HCT116 (cell line): Measurements from ENCODE around the gene PRMT5. TPM values are rescaled to one million over a fixed set of nuclear protein-coding genes. Genes with fewer than 3 reads are reported as not detected.
"Not testable (repeated sequence)": the region's sequence is repeated elsewhere in the genome, so short reads cannot be mapped to it uniquely, and the experiment has no call there.

Experiments
- ATAC-seq: fragments of 200-7000 bp; cut with Tn5 transposase; 2 replicates; pipeline ENCODE4 v1.9.1; 2020; ENCODE audit warnings: mild to moderate bottlenecking, moderate library complexity
- BruUV-seq: library from RNA; stranded (reverse); fragments of 400-500 nt; replicated peaks from 2 replicates; lab custom pipeline; 2021; lab: Mats Ljungman, UMichigan
- CTCF ChIA-PET: fragments of 300-600 bp; sonication (Branson Sonifier 250); formaldehyde crosslinking; loops from one replicate; lab custom pipeline; 2021; ENCODE audit warnings: antibody characterized with exemption; lab: Charles Lee
- POLR2A ChIA-PET: fragments of 300-600, 350-600 bp; sonication (Branson Sonifier 250); formaldehyde crosslinking; loops from one replicate; lab custom pipeline; 2021; ENCODE audit warnings: antibody characterized with exemption; lab: Charles Lee
- RAD21 ChIA-PET, 2 experiments: fragments of 300-600 bp; sonication (Branson Sonifier 250); formaldehyde crosslinking; loops; one replicate each; lab custom pipeline; 2023; ENCODE audit warnings: low total read pairs in 2 of 2; ENCODE audit not compliant: uncharacterized antibody in 2 of 2, unreplicated experiment in 2 of 2, low non-redundant PET in 1 of 2; lab: Charles Lee
- DNase-seq: peaks from one replicate; pipeline ENCODE4 v3.0.0-alpha.2; 2010; ENCODE audit warnings: low read depth, low spot score
- H2AFZ ChIP-seq: fragments of 200-600 bp; shearing (Covaris generic), sonication (generic); 2 replicates; pipeline ENCODE4 v1.6.1; 2017; ENCODE audit warnings: low read depth, mixed run types, mixed read lengths, antibody characterized with exemption, low read length; ENCODE audit not compliant: poor library complexity, severe bottlenecking
- H3K27ac ChIP-seq: 2 replicates; pipeline ENCODE4 v1.5.1; 2012; ENCODE audit warnings: low read depth, low read length
- H3K27me3 ChIP-seq: fragments of 200-600 bp; sonication (generic); 2 replicates; pipeline ENCODE4 v1.6.1; 2016; ENCODE audit warnings: mixed run types, low read length, mixed read lengths; ENCODE audit not compliant: insufficient read depth
- H3K36me3 ChIP-seq, 2 experiments: fragments of 200-500 bp in 1 of 2; fragments of 200-600 bp in 1 of 2; sonication (Bioruptor generic) in 1 of 2; sonication (generic) in 1 of 2; 2 replicates each; pipeline versions ENCODE4 v1.5.1 to v1.6.1; 2014 to 2016; ENCODE audit warnings: low read length in 2 of 2, inconsistent platforms in 1 of 2, mixed read lengths in 1 of 2, mixed run types in 1 of 2; ENCODE audit not compliant: insufficient read depth in 2 of 2, control insufficient read depth in 1 of 2
- H3K4me1 ChIP-seq, 2 experiments: fragments of 200-600 bp in 1 of 2; sonication (generic) in 1 of 2; 2 replicates each; pipeline versions ENCODE4 v1.5.1 to v1.6.1; 2012 to 2017; ENCODE audit warnings: low read length in 2 of 2, inconsistent platforms in 1 of 2, mild to moderate bottlenecking in 1 of 2, mixed read lengths in 1 of 2, mixed run types in 1 of 2, moderate library complexity in 1 of 2; ENCODE audit not compliant: insufficient read depth in 2 of 2, control insufficient read depth in 1 of 2
- H3K4me2 ChIP-seq: fragments of 200-600 bp; sonication (generic); 2 replicates; pipeline ENCODE4 v1.6.1; 2017; ENCODE audit warnings: mixed run types, low read length, mixed read lengths
- H3K4me3 ChIP-seq, 2 experiments: fragments of 200-600 bp in 1 of 2; sonication (generic) in 1 of 2; replicated peaks in 1 of 2; 2 replicates each; pipeline ENCODE4 v1.5.1; 2011 to 2016; ENCODE audit warnings: low read length in 2 of 2, control low read depth in 1 of 2, low read depth in 1 of 2, mild to moderate bottlenecking in 1 of 2, mixed read lengths in 1 of 2, mixed run types in 1 of 2
- H3K79me2 ChIP-seq: fragments of 200-600 bp; sonication (generic); 2 replicates; pipeline ENCODE4 v1.6.1; 2017; ENCODE audit warnings: mild to moderate bottlenecking, mixed run types, low read length, moderate library complexity, mixed read lengths; ENCODE audit not compliant: insufficient read depth
- H3K9ac ChIP-seq: fragments of 200-600 bp; sonication (generic); 2 replicates; pipeline ENCODE4 v1.6.1; 2016; ENCODE audit warnings: low read length, mixed read lengths
- H3K9me2 ChIP-seq: fragments of 200-600 bp; sonication (generic), shearing (Covaris generic); 2 replicates; pipeline ENCODE4 v1.6.1; 2017; ENCODE audit warnings: mixed run types, mild to moderate bottlenecking, moderate library complexity; ENCODE audit not compliant: insufficient read depth
- H3K9me3 ChIP-seq, 2 experiments: fragments of 200-500 bp in 1 of 2; fragments of 200-600 bp in 1 of 2; sonication (Bioruptor generic) in 1 of 2; sonication (generic) in 1 of 2; 2 replicates each; pipeline ENCODE4 v1.6.1; 2014 to 2017; ENCODE audit warnings: low read length in 2 of 2, mixed read lengths in 2 of 2, inconsistent platforms in 1 of 2, low read depth in 1 of 2, mild to moderate bottlenecking in 1 of 2, mixed run types in 1 of 2, moderate library complexity in 1 of 2; ENCODE audit not compliant: control insufficient read depth in 1 of 2, insufficient read depth in 1 of 2
- H4K20me1 ChIP-seq: fragments of 200-600 bp; sonication (generic), shearing (Covaris generic); 2 replicates; pipeline ENCODE4 v1.6.1; 2017; ENCODE audit warnings: mixed run types, mild to moderate bottlenecking, moderate library complexity; ENCODE audit not compliant: insufficient read depth
- ATF3 ChIP-seq: IDR thresholded peaks from 2 replicates; pipeline ENCODE4 v1.6.1; 2012
- CBX3 ChIP-seq: IDR thresholded peaks from 2 replicates; pipeline ENCODE4 v1.6.1; 2012; ENCODE audit warnings: low read depth
- CTCF ChIP-seq, 3 experiments: fragments of 200-600 bp in 1 of 3; sonication (generic) in 1 of 3; IDR thresholded peaks in 2 of 3; conservative IDR thresholded peaks in 1 of 3; 2 replicates each; pipeline ENCODE4 v1.5.1; 2012 to 2017; ENCODE audit warnings: low read depth in 2 of 3, low read length in 2 of 3, antibody characterized with exemption in 1 of 3, borderline replicate concordance in 1 of 3, control low read depth in 1 of 3, mild to moderate bottlenecking in 1 of 3, mixed read lengths in 1 of 3, mixed run types in 1 of 3, moderate library complexity in 1 of 3; ENCODE audit not compliant: insufficient read depth in 1 of 3
- EZH2phosphoT487 ChIP-seq: fragments of 200-600 bp; IDR thresholded peaks from 2 replicates; pipeline ENCODE4 v1.6.1; 2018; ENCODE audit warnings: antibody characterized with exemption, borderline replicate concordance
- FOSL1 ChIP-seq: IDR thresholded peaks from 2 replicates; pipeline ENCODE4 v1.6.1; 2012; ENCODE audit warnings: low read depth
- JUND ChIP-seq: IDR thresholded peaks from 2 replicates; pipeline ENCODE4 v1.6.1; 2012
- POLR2A ChIP-seq: IDR thresholded peaks from 2 replicates; pipeline ENCODE4 v1.7.0; 2011; ENCODE audit warnings: borderline replicate concordance; ENCODE audit not compliant: insufficient read depth, insufficient read length; ENCODE audit errors: extremely low read depth
- RAD21 ChIP-seq: IDR thresholded peaks from 2 replicates; pipeline ENCODE4 v1.6.1; 2012; ENCODE audit warnings: low read depth, mild to moderate bottlenecking
- SRF ChIP-seq: IDR thresholded peaks from 2 replicates; pipeline ENCODE4 v1.6.1; 2012; ENCODE audit warnings: low read depth
- TCF7L2 ChIP-seq: IDR thresholded peaks from 2 replicates; pipeline ENCODE4 v1.7.0; 2011; ENCODE audit warnings: borderline replicate concordance, inconsistent platforms; ENCODE audit not compliant: insufficient read depth, insufficient read length; ENCODE audit errors: extremely low read depth
- YY1 ChIP-seq: IDR thresholded peaks from 2 replicates; pipeline ENCODE4 v1.6.1; 2011; ENCODE audit warnings: low read length, low read depth, moderate library complexity, mild to moderate bottlenecking; ENCODE audit not compliant: insufficient replicate concordance; ENCODE audit errors: extremely low read depth
- intact Hi-C: fragments of 100-400 bp; cut with micrococcal nuclease; formaldehyde crosslinking; loops from 2 replicates; pipeline ENCODE4 v1.10.0; 2022
- total RNA-seq: library from RNA; stranded (reverse); gene quantifications from one replicate; pipeline ENCODE4 v1.2.1, GENCODE V29; 2021; ENCODE audit not compliant: unreplicated experiment
- TF ChIP-seq, protein P1 (sequence below): IDR thresholded peaks from 2 replicates; pipeline ENCODE4 v1.6.1; 2012; ENCODE audit warnings: low read depth
- TF ChIP-seq, protein P2 (sequence below): IDR thresholded peaks from 2 replicates; pipeline ENCODE4 v1.6.1; 2012

Gene PRMT5
- total RNA-seq, 1 experiment from 2014 or later = 186 TPM

DNA sequence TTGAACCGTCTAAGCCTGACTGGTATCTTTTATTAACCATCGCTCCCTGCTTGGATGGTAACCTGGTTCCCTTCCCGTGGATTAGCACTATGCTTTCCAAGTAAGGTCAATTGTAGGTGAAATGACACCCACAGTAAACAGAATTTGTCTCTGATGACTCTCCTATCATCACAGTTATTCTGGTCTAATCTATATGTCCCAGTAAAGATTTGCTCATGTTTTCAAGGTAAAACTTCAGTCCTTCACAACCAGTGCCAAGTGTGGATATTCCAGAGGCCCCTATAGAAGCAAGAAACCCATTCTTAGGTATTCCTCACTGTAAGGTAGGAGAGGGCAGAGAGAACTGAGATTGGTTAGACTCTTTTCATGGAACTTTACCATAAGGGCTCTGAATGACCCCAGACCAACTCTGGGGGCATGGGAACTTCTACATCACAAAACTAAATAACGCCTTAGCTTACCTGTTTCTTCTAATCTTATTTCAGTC is 37.6 kb upstream of the PRMT5 start:
- ATAC-seq (no peak), DNase-seq (no peak)
- BruUV-seq = no TSS peak
- H3K4me3 ChIP-seq = no peak overlapping the region
- no peaks in the 10 kb centered on the region for H3K79me2 ChIP-seq
- H3K27ac ChIP-seq = no peak overlapping the region
- H3K27me3 ChIP-seq = no peaks in the 10 kb centered on the region
- RAD21 ChIA-PET = no interaction called here
- H3K4me1 ChIP-seq = no peaks in the 10 kb centered on the region
- POLR2A ChIA-PET = interaction anchor here (0.8 kb wide), 1 partner anchor 37 kb away, joined by 4 read pairs; the partner anchor contains the start of gene PRMT5
- no peaks in the 10 kb centered on the region for H3K36me3 ChIP-seq
- no peak overlapping the region for H3K4me2 ChIP-seq
- H4K20me1 ChIP-seq = no peaks in the 10 kb centered on the region
- H3K9me2 ChIP-seq = no peaks in the 10 kb centered on the region
- no peak overlapping the region for H2AFZ ChIP-seq
- intact Hi-C loops = no loop called here
- CTCF ChIA-PET = no interaction called here
- no peak for TF ChIP-seq FOSL1
- no peak for TF ChIP-seq CTCF (IDR thresholded peaks at IDR 0.05 in 2 of 3, conservative IDR thresholded peaks at IDR 0.05 in 1 of 3; ENCODE audit: borderline replicate concordance in 1 of 3, insufficient read depth in 1 of 3, low read depth in 2 of 3, low read length in 2 of 3)
- TF ChIP-seq TCF7L2 = no peak
- TF ChIP-seq POLR2A = no peak
- no peak for TF ChIP-seq RAD21
- no peak for TF ChIP-seq CBX3
- no peak for TF ChIP-seq JUND
- TF ChIP-seq, protein P1, sequence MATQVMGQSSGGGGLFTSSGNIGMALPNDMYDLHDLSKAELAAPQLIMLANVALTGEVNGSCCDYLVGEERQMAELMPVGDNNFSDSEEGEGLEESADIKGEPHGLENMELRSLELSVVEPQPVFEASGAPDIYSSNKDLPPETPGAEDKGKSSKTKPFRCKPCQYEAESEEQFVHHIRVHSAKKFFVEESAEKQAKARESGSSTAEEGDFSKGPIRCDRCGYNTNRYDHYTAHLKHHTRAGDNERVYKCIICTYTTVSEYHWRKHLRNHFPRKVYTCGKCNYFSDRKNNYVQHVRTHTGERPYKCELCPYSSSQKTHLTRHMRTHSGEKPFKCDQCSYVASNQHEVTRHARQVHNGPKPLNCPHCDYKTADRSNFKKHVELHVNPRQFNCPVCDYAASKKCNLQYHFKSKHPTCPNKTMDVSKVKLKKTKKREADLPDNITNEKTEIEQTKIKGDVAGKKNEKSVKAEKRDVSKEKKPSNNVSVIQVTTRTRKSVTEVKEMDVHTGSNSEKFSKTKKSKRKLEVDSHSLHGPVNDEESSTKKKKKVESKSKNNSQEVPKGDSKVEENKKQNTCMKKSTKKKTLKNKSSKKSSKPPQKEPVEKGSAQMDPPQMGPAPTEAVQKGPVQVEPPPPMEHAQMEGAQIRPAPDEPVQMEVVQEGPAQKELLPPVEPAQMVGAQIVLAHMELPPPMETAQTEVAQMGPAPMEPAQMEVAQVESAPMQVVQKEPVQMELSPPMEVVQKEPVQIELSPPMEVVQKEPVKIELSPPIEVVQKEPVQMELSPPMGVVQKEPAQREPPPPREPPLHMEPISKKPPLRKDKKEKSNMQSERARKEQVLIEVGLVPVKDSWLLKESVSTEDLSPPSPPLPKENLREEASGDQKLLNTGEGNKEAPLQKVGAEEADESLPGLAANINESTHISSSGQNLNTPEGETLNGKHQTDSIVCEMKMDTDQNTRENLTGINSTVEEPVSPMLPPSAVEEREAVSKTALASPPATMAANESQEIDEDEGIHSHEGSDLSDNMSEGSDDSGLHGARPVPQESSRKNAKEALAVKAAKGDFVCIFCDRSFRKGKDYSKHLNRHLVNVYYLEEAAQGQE = no peak
- TF ChIP-seq SRF = no peak
- no peak for TF ChIP-seq ATF3
- TF ChIP-seq YY1 = no peak
- no peak for TF ChIP-seq EZH2phosphoT487
- TF ChIP-seq, protein P2, sequence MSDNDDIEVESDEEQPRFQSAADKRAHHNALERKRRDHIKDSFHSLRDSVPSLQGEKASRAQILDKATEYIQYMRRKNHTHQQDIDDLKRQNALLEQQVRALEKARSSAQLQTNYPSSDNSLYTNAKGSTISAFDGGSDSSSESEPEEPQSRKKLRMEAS = no peak
- H3K9me3 ChIP-seq = no peaks in the 10 kb centered on the region
- no peak overlapping the region for H3K9ac ChIP-seq

GRCh38 chr14:22965916-22966782 is 37.0 kb upstream of the PRMT5 start:
- POLR2A ChIA-PET = interaction anchor here (1.2 kb wide), 1 partner anchor 10 kb away, joined by 3 read pairs; no protein-coding TSS in a partner anchor

More at GRCh38 chr14:22965916-22966782, 37.0 kb upstream of the PRMT5 start:
- H3K9me3 ChIP-seq, H4K20me1 ChIP-seq, DNase-seq, H3K9ac ChIP-seq, H3K27ac ChIP-seq, ATAC-seq, H3K79me2 ChIP-seq, H2AFZ ChIP-seq, H3K9me2 ChIP-seq, H3K36me3 ChIP-seq, H3K4me2 ChIP-seq, intact Hi-C loops, H3K27me3 ChIP-seq, BruUV-seq, H3K4me1 ChIP-seq, H3K4me3 ChIP-seq: not testable (repeated sequence)
- ChIA-PET CTCF (interaction anchor here (1.2 kb wide), 1 partner anchor 10 kb away, joined by 3 read pairs; no protein-coding TSS in a partner anchor), RAD21 (interaction anchor here in 1 of 2 experiments (0.6 kb wide), 1 partner anchor 22 kb away, joined by 6 read pairs; no protein-coding TSS in a partner anchor)
